Activated B cell treated with CpG ODN at 0.5 μM for 24 hours (primary cell): ENCODE results near the gene ABHD12. TPM values are rescaled to one million over a fixed set of nuclear protein-coding genes. Genes with fewer than 3 reads are reported as not detected.
"Not testable (repeated sequence)": the region's sequence is repeated elsewhere in the genome, so short reads cannot be mapped to it uniquely, and the experiment has no call there.

ENCODE experiments used
- ATAC-seq: fragments of 200-7000 bp; cut with Tn5 transposase; one replicate; pipeline ENCODE4 v1.10.0; 2021; ENCODE audit warnings: low read depth, mild to moderate bottlenecking, moderate library complexity
- CTCF ChIA-PET: fragments of 350-600 bp; sonication (Branson Sonifier 250); formaldehyde crosslinking; loops from one replicate; lab custom pipeline; 2021; ENCODE audit warnings: antibody characterized with exemption; lab: Charles Lee
- POLR2A ChIA-PET: fragments of 350-600 bp; sonication (Branson Sonifier 250); formaldehyde crosslinking; loops from one replicate; lab custom pipeline; 2021; ENCODE audit warnings: antibody characterized with exemption; lab: Charles Lee
- DNase-seq: peaks from one replicate; pipeline ENCODE4 v3.0.0; 2022
- H3K27ac Mint-ChIP-seq: one replicate; pipeline ENCODE4 v1.8.0; 2020; ENCODE audit warnings: mixed read lengths
- H3K27me3 Mint-ChIP-seq: one replicate; pipeline ENCODE4 v1.8.0; 2021; ENCODE audit warnings: mixed read lengths
- H3K36me3 Mint-ChIP-seq: one replicate; pipeline ENCODE4 v1.8.0; 2021; ENCODE audit warnings: low read depth, mixed read lengths
- H3K4me1 Mint-ChIP-seq: one replicate; pipeline ENCODE4 v1.8.0; 2021; ENCODE audit warnings: mixed read lengths
- H3K4me3 Mint-ChIP-seq: one replicate; pipeline ENCODE4 v1.8.0; 2020; ENCODE audit warnings: mild to moderate bottlenecking, mixed read lengths
- H3K9me3 Mint-ChIP-seq: one replicate; pipeline ENCODE4 v1.8.0; 2020; ENCODE audit warnings: mixed read lengths
- CTCF ChIP-seq: fragments of 200-600 bp; IDR thresholded peaks from one replicate; pipeline ENCODE4 v1.8.0; 2022; ENCODE audit warnings: antibody characterized with exemption, mild to moderate bottlenecking
- intact Hi-C: fragments of 100-400 bp; cut with micrococcal nuclease; formaldehyde crosslinking; loops from one replicate; pipeline ENCODE4 v1.15.1; 2024
- total RNA-seq: library from RNA; stranded (reverse); gene quantifications from 2 replicates; pipeline ENCODE4 v1.2.3, GENCODE V29; 2022

ABHD12 gene
- total RNA-seq, 1 donor from 2014 or later = 16.3 TPM

GRCh38 chr20:25338112-25339023, 52.3 kb downstream of the ABHD12 start:
- TF ChIP-seq CTCF = no peak
- H3K9me3 Mint-ChIP-seq = peaks cover 1% of the 10 kb centered on the region
- ChIA-PET CTCF (no interaction called here), POLR2A (no interaction called here)
- no peak for DNase-seq
- H3K27ac Mint-ChIP-seq = no peak overlapping the region
- ATAC-seq = no peak
- no peaks in the 10 kb centered on the region for H3K27me3 Mint-ChIP-seq
- intact Hi-C loops = no loop called here
- no peak overlapping the region for H3K4me3 Mint-ChIP-seq
- H3K4me1 Mint-ChIP-seq = no peaks in the 10 kb centered on the region
- H3K36me3 Mint-ChIP-seq = peaks cover 18% of the 10 kb centered on the region

GRCh38 chr20:25336561-25337422, 53.8 kb downstream of the ABHD12 start:
- Mint-ChIP-seq H3K4me3 (no peak overlapping the region), H3K9me3 (peaks cover 1% of the 10 kb centered on the region), H3K27ac (no peak overlapping the region), H3K27me3 (no peaks in the 10 kb centered on the region), H3K4me1 (no peaks in the 10 kb centered on the region), H3K36me3 (peaks cover 18% of the 10 kb centered on the region)
- ATAC-seq (no peak), DNase-seq (no peak)
- TF ChIP-seq CTCF = no peak
- intact Hi-C loops = no loop called here
- POLR2A ChIA-PET = no interaction called here
- CTCF ChIA-PET = no interaction called here

GRCh38 chr20:25334972-25335371, 55.7 kb downstream of the ABHD12 start:
- H3K36me3 Mint-ChIP-seq = peaks cover 18% of the 10 kb centered on the region
- POLR2A ChIA-PET, H3K27ac Mint-ChIP-seq, H3K4me1 Mint-ChIP-seq, DNase-seq, CTCF ChIA-PET, H3K27me3 Mint-ChIP-seq, ATAC-seq, H3K9me3 Mint-ChIP-seq, intact Hi-C loops, H3K4me3 Mint-ChIP-seq: not testable (repeated sequence)

GRCh38 chr20:25328954-25329498, 61.6 kb downstream of the ABHD12 start:
- Mint-ChIP-seq H3K9me3 (no peaks in the 10 kb centered on the region), H3K27ac (no peak overlapping the region), H3K36me3 (peaks cover 2% of the 10 kb centered on the region), H3K4me3 (no peak overlapping the region), H3K4me1 (peaks cover 13% of the 10 kb centered on the region), H3K27me3 (no peaks in the 10 kb centered on the region)
- TF ChIP-seq CTCF = no peak
- ATAC-seq = no peak
- intact Hi-C loops = no loop called here
- CTCF ChIA-PET = no interaction called here
- no peak for DNase-seq
- POLR2A ChIA-PET = no interaction called here

DNA sequence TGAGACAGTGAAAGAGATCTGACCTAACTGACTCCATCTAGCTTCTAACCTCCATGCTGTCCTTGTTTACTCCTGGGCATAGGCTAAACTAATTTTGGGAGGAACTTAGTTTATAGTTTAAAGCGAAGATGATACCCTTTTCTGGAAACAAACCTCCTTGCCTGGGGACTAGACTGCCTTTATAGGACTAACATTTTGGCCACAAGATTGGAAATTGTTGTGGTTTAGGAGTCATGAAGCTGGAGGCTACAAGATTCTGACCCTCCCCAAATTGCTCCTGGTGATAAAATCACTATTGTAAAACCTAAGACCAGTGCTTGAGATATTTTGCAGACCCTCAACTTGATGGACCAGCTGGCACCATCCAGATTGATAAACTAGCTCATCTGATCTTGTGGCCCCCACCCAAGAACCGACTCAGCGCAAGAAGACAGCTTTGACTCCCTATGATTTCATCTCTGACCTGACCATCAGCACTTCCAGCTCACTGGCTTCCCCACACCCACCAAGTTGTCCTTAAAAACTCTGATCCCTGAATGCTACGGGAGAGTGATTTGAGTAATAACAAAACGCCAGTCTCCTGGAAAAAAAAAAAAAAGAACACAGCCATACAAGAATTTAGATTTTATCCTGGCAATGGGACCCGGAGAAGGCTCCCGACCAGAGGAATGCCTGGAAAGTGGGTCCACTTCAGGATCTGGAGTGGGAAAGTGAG, 63.0 kb downstream of the ABHD12 start:
- CTCF ChIA-PET = no interaction called here

More for the DNA sequence above, 63.0 kb downstream of the ABHD12 start:
- DNase-seq = no peak
- Mint-ChIP-seq H3K27ac (no peak overlapping the region), H3K9me3 (no peaks in the 10 kb centered on the region), H3K4me3 (no peak overlapping the region), H3K36me3 (peaks cover 3% of the 10 kb centered on the region), H3K4me1 (peaks cover 19% of the 10 kb centered on the region), H3K27me3 (no peaks in the 10 kb centered on the region)
- ATAC-seq = no peak
- intact Hi-C loops = no loop called here
- POLR2A ChIA-PET = no interaction called here
- TF ChIP-seq CTCF = no peak
